Neural cell (in vitro differentiated cells): Measurements from ENCODE around the gene PTPN1. TPM values are rescaled to one million over a fixed set of nuclear protein-coding genes. Genes with fewer than 3 reads are reported as not detected.
"Not testable (repeated sequence)": the region's sequence is repeated elsewhere in the genome, so short reads cannot be mapped to it uniquely, and the experiment has no call there.

Experiments
- H2AFZ ChIP-seq: fragments of 200-600, 300-800 bp; sonication (generic), shearing (Covaris generic); 2 replicates; pipeline ENCODE4 v1.6.0; 2014; ENCODE audit warnings: low read depth, mild to moderate bottlenecking, antibody characterized with exemption, low read length, moderate library complexity
- H3F3A ChIP-seq: fragments of 200-600 bp; shearing (Covaris generic); 2 replicates; pipeline ENCODE4 v1.6.1; 2016; ENCODE audit warnings: mild to moderate bottlenecking, moderate library complexity, mixed read lengths, antibody characterized with exemption, low read length; ENCODE audit not compliant: insufficient read depth, poor library complexity, severe bottlenecking
- H3K27ac ChIP-seq: fragments of 200-600, 300-800 bp; sonication (generic), shearing (Covaris generic); 2 replicates; pipeline ENCODE4 v1.5.1; 2014; ENCODE audit warnings: mild to moderate bottlenecking, low read length, moderate library complexity
- H3K27me3 ChIP-seq: fragments of 300-800, 200-600 bp; sonication (generic), shearing (Covaris generic); 2 replicates; pipeline ENCODE4 v1.6.0; 2014; ENCODE audit warnings: mild to moderate bottlenecking, low read depth, low read length, moderate library complexity; ENCODE audit not compliant: insufficient read depth
- H3K36me3 ChIP-seq: fragments of 300-800, 200-600 bp; sonication (generic), shearing (Covaris generic); 2 replicates; pipeline ENCODE4 v1.5.1; 2014; ENCODE audit warnings: mild to moderate bottlenecking, antibody characterized with exemption, low read length, moderate library complexity; ENCODE audit not compliant: insufficient read depth
- H3K4me2 ChIP-seq: fragments of 300-800, 200-600 bp; sonication (generic), shearing (Covaris generic); 2 replicates; pipeline ENCODE4 v1.6.0; 2014; ENCODE audit warnings: mild to moderate bottlenecking, low read length
- H3K4me3 ChIP-seq: fragments of 300-800, 200-600 bp; sonication (generic), shearing (Covaris generic); 2 replicates; pipeline ENCODE4 v1.5.1; 2014; ENCODE audit warnings: mild to moderate bottlenecking, low read length, moderate library complexity
- H3K79me2 ChIP-seq: fragments of 200-600 bp; shearing (Covaris generic); replicated peaks from 2 replicates; pipeline ENCODE4 v1.6.0; 2014; ENCODE audit warnings: mild to moderate bottlenecking, low read length, moderate library complexity; ENCODE audit not compliant: insufficient read depth
- H3K9ac ChIP-seq: fragments of 300-800, 200-600 bp; sonication (generic), shearing (Covaris generic); 2 replicates; pipeline ENCODE4 v1.6.1; 2016; ENCODE audit warnings: mild to moderate bottlenecking, low read length, mixed read lengths
- H3K9me2 ChIP-seq: fragments of 200-600 bp; shearing (Covaris generic); 2 replicates; pipeline ENCODE4 v1.6.1; 2016; ENCODE audit warnings: mild to moderate bottlenecking, low read length, mixed read lengths; ENCODE audit not compliant: insufficient read depth
- H3K9me3 ChIP-seq: fragments of 200-600, 300-800 bp; sonication (generic), shearing (Covaris generic); 2 replicates; pipeline ENCODE4 v1.6.1; 2016; ENCODE audit warnings: mild to moderate bottlenecking, mixed run types, low read length, moderate library complexity, mixed read lengths
- H4K20me1 ChIP-seq: fragments of 200-600 bp; shearing (Covaris generic); 2 replicates; pipeline ENCODE4 v1.6.1; 2016; ENCODE audit warnings: mild to moderate bottlenecking, mixed run types; ENCODE audit not compliant: insufficient read depth
- CTCF ChIP-seq: fragments of 450-650 bp; IDR thresholded peaks from 2 replicates; pipeline ENCODE4 v1.5.1; 2014; ENCODE audit warnings: antibody characterized with exemption, mild to moderate bottlenecking, moderate library complexity; ENCODE audit not compliant: poor library complexity, severe bottlenecking
- EP300 ChIP-seq: fragments of 450-650 bp; conservative IDR thresholded peaks from 2 replicates; pipeline ENCODE4 v1.6.1; 2014; ENCODE audit warnings: antibody characterized with exemption, mild to moderate bottlenecking, moderate library complexity; ENCODE audit not compliant: poor library complexity, severe bottlenecking
- EZH2 ChIP-seq: fragments of 200-600, 300-800 bp; shearing (Covaris generic), sonication (generic); IDR thresholded peaks from 2 replicates; pipeline ENCODE4 v1.6.1; 2014; ENCODE audit warnings: antibody characterized with exemption, low read length, borderline replicate concordance, mild to moderate bottlenecking; ENCODE audit not compliant: insufficient read depth, poor library complexity, severe bottlenecking
- MXI1 ChIP-seq: fragments of 450-650 bp; conservative IDR thresholded peaks from 2 replicates; pipeline ENCODE4 v1.6.1; 2014; ENCODE audit warnings: antibody characterized with exemption, mild to moderate bottlenecking; ENCODE audit not compliant: poor library complexity, severe bottlenecking
- POLR2AphosphoS5 ChIP-seq: IDR thresholded peaks from 2 replicates; pipeline ENCODE4 v1.6.1; 2012
- RAD21 ChIP-seq: fragments of 450-650 bp; conservative IDR thresholded peaks from 2 replicates; pipeline ENCODE4 v1.6.1; 2014; ENCODE audit warnings: antibody characterized with exemption, mild to moderate bottlenecking, moderate library complexity
- REST ChIP-seq: IDR thresholded peaks from 2 replicates; pipeline ENCODE4 v1.6.1; 2012; ENCODE audit warnings: borderline replicate concordance
- SMC3 ChIP-seq: fragments of 450-650 bp; conservative IDR thresholded peaks from 2 replicates; pipeline ENCODE4 v1.6.1; 2014; ENCODE audit warnings: antibody characterized with exemption, mild to moderate bottlenecking, moderate library complexity; ENCODE audit not compliant: poor library complexity
- TAF1 ChIP-seq: IDR thresholded peaks from 2 replicates; pipeline ENCODE4 v1.6.1; 2012; ENCODE audit warnings: low read depth
- polyA plus RNA-seq: library from polyadenylated mRNA; depleted of rRNA; stranded (reverse); fragments of >200 nt; gene quantifications from 2 replicates; pipeline ENCODE4 v1.2.3, GENCODE V29; 2014

PTPN1 gene
- polyA plus RNA-seq, 1 donor from 2014 or later, result 48.1 TPM

GRCh38 chr20:50598074-50598473, 87.9 kb downstream of the PTPN1 start:
- Histone ChIP-seq H3K79me2 (no peaks in the 10 kb centered on the region), H3K36me3 (no peaks in the 10 kb centered on the region), H3K9me2 (no peaks in the 10 kb centered on the region), H2AFZ (no peak overlapping the region), H3K9ac (no peak overlapping the region), H4K20me1 (no peaks in the 10 kb centered on the region), H3F3A (no peaks in the 10 kb centered on the region), H3K4me3 (no peak overlapping the region), H3K27ac (no peak overlapping the region), H3K9me3 (no peaks in the 10 kb centered on the region), H3K27me3 (no peaks in the 10 kb centered on the region), H3K4me2 (no peak overlapping the region)
- TF ChIP-seq POLR2AphosphoS5 (no peak), RAD21 (no peak), REST (no peak), CTCF (no peak), TAF1 (no peak), EZH2 (no peak), SMC3 (no peak), EP300 (no peak)

GRCh38 chr20:50598768-50599167, 88.6 kb downstream of the PTPN1 start:
- H3K4me2 ChIP-seq, H3K4me3 ChIP-seq, H4K20me1 ChIP-seq, H3K27ac ChIP-seq, H3K79me2 ChIP-seq, H2AFZ ChIP-seq, H3K36me3 ChIP-seq, H3K27me3 ChIP-seq, H3F3A ChIP-seq, H3K9me2 ChIP-seq, H3K9me3 ChIP-seq, H3K9ac ChIP-seq: not testable (repeated sequence)

GRCh38 chr20:50600281-50600895, 90.2 kb downstream of the PTPN1 start:
- H3K27me3 ChIP-seq, result no peaks in the 10 kb centered on the region
- H3K9me3 ChIP-seq, result no peaks in the 10 kb centered on the region
- H4K20me1 ChIP-seq, result no peaks in the 10 kb centered on the region
- H3F3A ChIP-seq, result no peaks in the 10 kb centered on the region
- no peak for TF ChIP-seq REST
- no peak for TF ChIP-seq RAD21
- no peak for TF ChIP-seq CTCF
- no peak for TF ChIP-seq SMC3
- no peak for TF ChIP-seq TAF1
- no peak for TF ChIP-seq POLR2AphosphoS5
- no peak for TF ChIP-seq MXI1
- no peak for TF ChIP-seq EZH2
- TF ChIP-seq EP300, result no peak
- H3K27ac ChIP-seq, result no peak overlapping the region
- no peak overlapping the region for H3K4me3 ChIP-seq
- H2AFZ ChIP-seq, result no peak overlapping the region
- no peaks in the 10 kb centered on the region for H3K9me2 ChIP-seq
- no peak overlapping the region for H3K9ac ChIP-seq
- H3K4me2 ChIP-seq, result no peak overlapping the region
- no peaks in the 10 kb centered on the region for H3K79me2 ChIP-seq
- no peaks in the 10 kb centered on the region for H3K36me3 ChIP-seq
